Stimulated activated CD4-positive, alpha-beta T cell treated with anti-CD3 and anti-CD28 coated beads, Interleukin-2, amount 100 ng/mL, for 48 hours (primary cell): ENCODE data around the gene ASGR1.
"Not testable (repeated sequence)": the region's sequence is repeated elsewhere in the genome, so short reads cannot be mapped to it uniquely, and the experiment has no call there.

Experiments
- DNase-seq, 2 donors: peaks; one replicate each; pipeline ENCODE4 v3.0.0-alpha.2; 2020

Gene ASGR1

DNA sequence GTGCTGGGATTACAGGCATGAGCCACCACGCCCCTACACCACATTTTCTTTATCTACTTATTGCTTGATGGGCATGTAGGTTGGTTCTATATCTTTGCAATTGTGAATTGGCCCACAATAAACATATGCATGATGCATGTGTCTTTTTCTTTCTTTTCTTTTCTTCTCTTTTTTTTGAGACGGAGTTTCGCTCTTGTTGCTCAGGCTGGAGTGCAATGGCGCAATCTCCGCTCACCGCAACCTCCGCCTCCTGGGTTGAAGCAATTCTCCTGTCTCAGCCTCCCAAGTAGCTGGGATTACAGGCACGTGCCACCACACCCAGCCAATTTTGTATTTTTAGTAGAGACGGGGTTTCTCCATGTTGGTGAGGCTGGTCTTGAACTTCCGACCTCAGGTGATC lies 20.7 kb downstream of the ASGR1 start:
- not testable (repeated sequence) for DNase-seq

GRCh38 chr17:7156342-7156940 lies 22.7 kb downstream of the ASGR1 start:
- DNase-seq = no peak

DNA sequence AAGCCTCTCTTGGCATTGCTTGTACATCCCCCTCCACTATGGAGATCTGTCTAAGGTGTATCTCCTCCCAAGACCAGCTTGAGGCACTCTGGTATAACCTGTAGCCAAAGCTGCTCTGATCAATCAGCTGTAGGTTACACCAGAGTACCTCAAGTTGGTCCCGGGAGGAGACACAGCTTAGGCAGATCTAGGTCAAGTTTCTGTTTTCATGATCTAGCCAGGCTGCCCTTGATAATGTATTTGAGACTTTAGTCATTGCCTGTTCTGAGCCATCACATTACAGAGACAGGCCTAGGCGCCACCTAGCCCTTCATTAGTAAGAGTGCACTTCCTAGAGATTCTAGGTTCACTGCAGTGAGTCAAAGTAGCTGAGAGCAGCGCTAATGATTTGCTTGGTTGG lies 31.4 kb downstream of the ASGR1 start:
- no peak for DNase-seq

DNA sequence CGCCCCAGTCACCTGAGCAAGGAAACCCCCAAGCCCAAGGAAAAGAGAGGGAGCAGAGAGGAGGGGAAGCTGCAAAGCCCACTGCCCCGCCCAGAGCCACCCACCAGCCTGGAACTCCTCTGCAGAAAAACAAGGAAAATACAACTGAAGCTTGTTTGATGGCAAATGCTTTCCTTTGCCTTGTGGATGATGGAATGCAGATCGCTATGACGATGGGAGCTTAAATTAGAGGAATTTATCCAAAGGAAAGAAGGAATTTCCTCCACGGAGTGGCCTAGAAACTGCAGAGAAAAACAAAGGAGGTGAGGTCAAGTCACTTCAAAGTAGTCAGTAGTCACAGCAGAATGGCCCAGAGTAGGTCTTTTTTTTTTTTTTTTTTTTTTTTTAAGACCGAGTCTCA lies 33.1 kb downstream of the ASGR1 start:
- DNase-seq = no peak

DNA sequence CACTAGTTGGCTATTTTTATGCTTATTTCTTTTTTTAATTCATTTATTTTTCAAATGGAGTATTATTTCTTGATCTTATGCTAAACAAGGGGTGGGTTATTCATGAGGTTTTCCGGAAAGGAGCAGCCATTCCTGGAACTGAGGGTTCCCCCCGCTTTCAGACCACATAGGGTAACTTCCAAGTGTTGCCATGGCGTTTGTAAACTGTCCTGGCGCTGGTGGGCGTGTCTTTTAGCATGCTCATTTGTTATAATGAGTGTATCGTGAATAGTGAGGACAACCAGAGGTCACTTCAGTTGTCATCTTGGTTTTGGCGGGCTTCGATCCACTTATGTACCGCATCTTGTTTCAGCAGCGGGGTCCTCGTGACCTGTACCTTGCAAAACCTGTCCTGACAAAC lies 35.0 kb downstream of the ASGR1 start:
- no peak for DNase-seq

GRCh38 chr17:7141824-7142223 lies 37.3 kb downstream of the ASGR1 start:
- DNase-seq = no peak

GRCh38 chr17:7139400-7139799 lies 39.8 kb downstream of the ASGR1 start:
- no peak for DNase-seq

GRCh38 chr17:7138800-7139381 lies 40.3 kb downstream of the ASGR1 start:
- no peak for DNase-seq

DNA sequence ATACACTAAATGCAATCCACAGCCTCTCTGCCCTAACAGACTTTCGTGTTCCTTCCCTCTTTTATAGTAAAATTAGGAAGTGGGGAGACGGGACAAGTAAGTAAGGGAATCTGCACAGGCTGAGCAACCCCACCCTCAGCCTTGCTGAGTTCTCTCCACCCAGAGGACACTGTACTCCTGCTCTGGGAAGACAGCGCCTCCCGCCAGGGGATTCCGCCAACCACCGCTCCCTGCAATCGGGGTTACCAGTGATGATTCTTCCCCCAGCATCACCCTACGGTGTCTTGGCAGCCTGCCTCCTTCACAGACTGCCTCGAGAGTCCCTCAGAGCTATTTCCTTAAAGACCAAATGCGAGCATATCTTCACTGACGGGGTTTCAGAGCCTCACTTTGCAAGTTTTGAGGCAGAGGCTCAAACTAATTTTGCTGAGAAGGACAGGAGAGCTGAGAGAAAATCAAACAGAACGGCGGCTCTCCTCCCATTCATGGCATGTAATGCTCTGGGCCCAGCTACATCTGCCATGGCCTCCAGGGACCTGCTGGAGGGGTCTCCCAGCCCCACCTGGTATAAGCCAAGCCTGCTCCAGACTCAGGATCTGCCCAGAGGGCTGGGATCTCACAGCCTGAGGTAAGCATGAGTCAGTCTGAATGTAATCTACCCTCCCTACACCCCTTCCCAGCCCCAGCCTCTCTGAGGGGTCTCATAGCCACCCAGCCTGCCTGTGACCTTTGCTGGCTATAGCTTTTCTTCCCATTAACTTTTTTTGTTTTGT lies 41.8 kb downstream of the ASGR1 start:
- DNase-seq = no peak

GRCh38 chr17:7136266-7136877 lies 42.8 kb downstream of the ASGR1 start:
- peak; percentile 76 for DNase-seq

DNA sequence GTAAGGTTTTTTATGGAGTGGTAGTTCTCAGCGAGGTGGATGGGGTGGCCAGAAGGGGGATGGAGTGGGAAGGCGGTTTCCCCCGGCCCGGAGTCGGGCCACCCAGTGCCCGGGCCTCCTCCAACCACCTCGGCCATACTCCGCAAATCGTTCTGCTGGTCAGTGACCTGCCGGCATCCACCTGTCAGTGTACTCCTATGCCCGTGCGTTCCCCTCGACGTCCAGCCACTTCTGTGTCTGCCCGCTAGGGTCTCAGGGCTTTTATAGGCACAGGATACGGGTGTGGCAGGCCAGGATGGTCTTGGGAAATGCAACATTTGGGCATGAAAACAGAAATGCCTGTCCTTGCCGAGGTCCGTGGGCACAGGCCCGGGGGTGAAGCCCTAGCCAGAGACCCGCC lies 45.3 kb downstream of the ASGR1 start:
- DNase-seq = no peak

DNA sequence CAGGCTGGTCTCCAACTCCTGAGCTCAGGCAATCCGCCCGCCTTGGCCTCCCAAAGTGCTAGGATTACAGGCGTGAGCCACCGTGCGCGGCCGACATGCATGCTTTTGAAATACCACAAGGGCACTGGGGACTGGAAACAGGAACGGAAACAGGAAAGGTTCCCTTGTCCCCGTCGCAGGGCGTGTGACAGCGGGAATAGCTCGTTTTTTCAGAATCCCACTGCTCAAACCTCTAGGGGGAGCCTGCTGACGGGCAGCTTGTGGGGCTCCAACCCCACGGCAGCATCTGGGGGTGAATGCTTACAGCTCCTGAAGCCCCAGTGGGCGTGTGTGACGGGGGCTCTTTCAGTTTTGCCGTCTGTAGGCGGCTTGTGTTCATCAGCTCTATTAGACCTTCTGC lies 45.7 kb downstream of the ASGR1 start:
- DNase-seq = peak; percentile 13 to 32

GRCh38 chr17:7132511-7133094 lies 46.6 kb downstream of the ASGR1 start:
- peak; percentile 19 to 38 for DNase-seq

DNA sequence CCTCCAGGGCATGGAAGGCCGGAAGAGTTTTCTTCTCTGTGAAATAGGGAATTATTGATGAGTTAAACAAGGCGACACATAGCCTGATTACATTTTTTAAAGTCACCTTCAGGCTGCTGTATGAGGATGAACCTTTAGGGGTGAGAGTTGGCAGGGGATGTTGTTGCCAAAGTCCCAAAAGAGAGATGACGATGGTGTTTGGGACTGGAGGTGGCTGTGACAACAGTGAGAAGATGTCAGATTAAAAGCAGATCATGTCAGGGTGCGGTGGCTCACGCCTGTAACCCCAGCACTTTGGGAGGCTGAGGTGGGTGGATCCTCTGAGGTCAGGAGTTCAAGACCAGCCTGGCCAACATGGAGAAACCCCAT lies 47.8 kb downstream of the ASGR1 start:
- DNase-seq = no peak

- no peak for DNase-seq
These were observed 48.3 kb downstream of the ASGR1 start for GRCh38 chr17:7130621-7131422.

- no peak for DNase-seq
These were observed 49.9 kb downstream of the ASGR1 start for GRCh38 chr17:7129311-7129710.

DNA sequence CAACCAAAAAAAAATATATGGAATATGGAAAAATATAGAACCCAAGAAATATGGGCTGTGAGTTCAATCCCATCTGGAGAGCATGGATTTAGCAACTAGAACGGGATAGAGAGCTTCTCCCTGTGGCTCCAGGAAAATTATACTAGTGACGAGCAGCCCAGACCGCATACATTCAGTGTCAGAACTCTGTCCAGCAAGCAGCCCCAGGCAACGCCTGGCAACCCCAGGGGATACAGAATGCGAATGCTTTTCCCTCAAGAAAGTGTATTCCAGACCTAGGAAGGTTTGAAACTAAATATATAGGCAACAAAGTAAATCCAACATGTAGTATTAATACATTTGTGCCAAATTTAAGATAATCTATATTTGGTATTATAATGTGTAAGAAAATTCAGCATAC lies 51.0 kb downstream of the ASGR1 start:
- DNase-seq = no peak

DNA sequence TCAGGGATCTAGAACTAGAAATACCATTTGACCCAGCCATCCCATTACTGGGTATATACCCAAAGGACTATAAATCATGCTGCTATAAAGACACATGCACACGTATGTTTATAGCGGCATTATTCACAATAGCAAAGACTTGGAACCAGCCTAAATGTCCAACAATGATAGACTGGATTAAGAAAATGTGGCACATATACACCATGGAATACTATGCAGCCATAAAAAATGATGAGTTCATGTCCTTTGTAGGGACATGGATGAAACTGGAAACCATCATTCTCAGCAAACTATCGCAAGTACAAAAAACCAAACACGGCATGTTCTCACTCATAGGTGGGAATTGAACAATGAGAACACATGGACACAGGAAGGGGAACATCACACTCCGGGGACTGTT lies 51.7 kb downstream of the ASGR1 start:
- not testable (repeated sequence) for DNase-seq

- not testable (repeated sequence) for DNase-seq
These were observed 52.8 kb downstream of the ASGR1 start for GRCh38 chr17:7126386-7126785.

- no peak for DNase-seq
These were observed 54.2 kb downstream of the ASGR1 start for GRCh38 chr17:7124923-7125322.

DNA sequence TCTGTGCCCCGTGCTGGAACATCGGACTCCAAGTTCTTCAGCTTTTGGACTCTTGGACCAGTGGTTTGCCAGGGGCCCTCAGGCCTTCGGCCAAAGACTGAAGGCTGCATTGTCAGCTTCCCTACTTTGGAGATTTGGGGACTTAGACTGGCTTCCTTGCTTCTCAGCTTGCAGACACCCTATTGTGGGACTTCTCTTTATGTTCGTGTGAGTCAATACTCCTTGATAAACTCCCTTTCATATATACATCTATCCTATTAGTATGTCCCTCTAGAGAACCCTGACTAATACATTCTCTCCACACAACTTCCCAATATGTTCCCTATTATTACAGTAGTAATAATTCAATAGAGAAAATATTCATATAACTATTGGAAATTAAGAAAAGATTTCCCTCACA lies 55.3 kb downstream of the ASGR1 start:
- DNase-seq = no peak
